Measurements from ENCODE around the gene CD274.

The CD274 gene

DNA sequence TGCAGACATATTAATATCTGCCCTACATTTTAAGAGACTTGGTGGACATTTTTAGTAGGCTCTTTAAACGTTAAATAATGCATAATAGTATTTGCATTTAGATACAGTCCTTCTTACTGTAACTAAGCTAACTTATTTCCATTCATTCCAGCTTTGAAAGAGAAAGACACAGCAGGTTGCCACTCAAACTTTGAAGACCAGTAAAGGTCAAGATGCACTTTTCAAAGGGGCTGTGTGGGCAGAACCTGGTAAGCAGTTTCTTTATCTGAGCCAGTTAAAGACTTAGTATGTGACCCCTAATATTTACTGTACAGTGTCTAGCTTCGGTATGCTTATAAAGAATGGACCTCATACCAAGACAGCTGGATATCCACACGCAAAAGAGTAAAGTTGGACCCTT, 33.4 kb upstream of the CD274 start:
- Histone ChIP-seq H3K27ac (replicated peaks) (no peak overlapping the region), H3K4me3 (replicated peaks; ENCODE audit: insufficient read depth, low read length) (no peak overlapping the region), H3K27me3 (ENCODE audit: insufficient read depth, poor library complexity, severe bottlenecking) (no peaks in the 10 kb centered on the region)
- no peak for DNase-seq (ENCODE audit: low read depth in 1 of 2, low spot score in 1 of 2)
- TF ChIP-seq, protein P1, sequence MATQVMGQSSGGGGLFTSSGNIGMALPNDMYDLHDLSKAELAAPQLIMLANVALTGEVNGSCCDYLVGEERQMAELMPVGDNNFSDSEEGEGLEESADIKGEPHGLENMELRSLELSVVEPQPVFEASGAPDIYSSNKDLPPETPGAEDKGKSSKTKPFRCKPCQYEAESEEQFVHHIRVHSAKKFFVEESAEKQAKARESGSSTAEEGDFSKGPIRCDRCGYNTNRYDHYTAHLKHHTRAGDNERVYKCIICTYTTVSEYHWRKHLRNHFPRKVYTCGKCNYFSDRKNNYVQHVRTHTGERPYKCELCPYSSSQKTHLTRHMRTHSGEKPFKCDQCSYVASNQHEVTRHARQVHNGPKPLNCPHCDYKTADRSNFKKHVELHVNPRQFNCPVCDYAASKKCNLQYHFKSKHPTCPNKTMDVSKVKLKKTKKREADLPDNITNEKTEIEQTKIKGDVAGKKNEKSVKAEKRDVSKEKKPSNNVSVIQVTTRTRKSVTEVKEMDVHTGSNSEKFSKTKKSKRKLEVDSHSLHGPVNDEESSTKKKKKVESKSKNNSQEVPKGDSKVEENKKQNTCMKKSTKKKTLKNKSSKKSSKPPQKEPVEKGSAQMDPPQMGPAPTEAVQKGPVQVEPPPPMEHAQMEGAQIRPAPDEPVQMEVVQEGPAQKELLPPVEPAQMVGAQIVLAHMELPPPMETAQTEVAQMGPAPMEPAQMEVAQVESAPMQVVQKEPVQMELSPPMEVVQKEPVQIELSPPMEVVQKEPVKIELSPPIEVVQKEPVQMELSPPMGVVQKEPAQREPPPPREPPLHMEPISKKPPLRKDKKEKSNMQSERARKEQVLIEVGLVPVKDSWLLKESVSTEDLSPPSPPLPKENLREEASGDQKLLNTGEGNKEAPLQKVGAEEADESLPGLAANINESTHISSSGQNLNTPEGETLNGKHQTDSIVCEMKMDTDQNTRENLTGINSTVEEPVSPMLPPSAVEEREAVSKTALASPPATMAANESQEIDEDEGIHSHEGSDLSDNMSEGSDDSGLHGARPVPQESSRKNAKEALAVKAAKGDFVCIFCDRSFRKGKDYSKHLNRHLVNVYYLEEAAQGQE (IDR thresholded peaks at IDR 0.05; ENCODE audit: insufficient replicate concordance, low read depth): no peak
- TF ChIP-seq, protein P2, sequence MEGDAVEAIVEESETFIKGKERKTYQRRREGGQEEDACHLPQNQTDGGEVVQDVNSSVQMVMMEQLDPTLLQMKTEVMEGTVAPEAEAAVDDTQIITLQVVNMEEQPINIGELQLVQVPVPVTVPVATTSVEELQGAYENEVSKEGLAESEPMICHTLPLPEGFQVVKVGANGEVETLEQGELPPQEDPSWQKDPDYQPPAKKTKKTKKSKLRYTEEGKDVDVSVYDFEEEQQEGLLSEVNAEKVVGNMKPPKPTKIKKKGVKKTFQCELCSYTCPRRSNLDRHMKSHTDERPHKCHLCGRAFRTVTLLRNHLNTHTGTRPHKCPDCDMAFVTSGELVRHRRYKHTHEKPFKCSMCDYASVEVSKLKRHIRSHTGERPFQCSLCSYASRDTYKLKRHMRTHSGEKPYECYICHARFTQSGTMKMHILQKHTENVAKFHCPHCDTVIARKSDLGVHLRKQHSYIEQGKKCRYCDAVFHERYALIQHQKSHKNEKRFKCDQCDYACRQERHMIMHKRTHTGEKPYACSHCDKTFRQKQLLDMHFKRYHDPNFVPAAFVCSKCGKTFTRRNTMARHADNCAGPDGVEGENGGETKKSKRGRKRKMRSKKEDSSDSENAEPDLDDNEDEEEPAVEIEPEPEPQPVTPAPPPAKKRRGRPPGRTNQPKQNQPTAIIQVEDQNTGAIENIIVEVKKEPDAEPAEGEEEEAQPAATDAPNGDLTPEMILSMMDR (IDR thresholded peaks at IDR 0.05; ENCODE audit: insufficient read depth, low read length): no peak
- no peak for TF ChIP-seq POLR2AphosphoS5 (IDR thresholded peaks at IDR 0.05; ENCODE audit: low read depth)
- TF ChIP-seq GABPA (IDR thresholded peaks at IDR 0.05; ENCODE audit: low read depth): no peak

DNA sequence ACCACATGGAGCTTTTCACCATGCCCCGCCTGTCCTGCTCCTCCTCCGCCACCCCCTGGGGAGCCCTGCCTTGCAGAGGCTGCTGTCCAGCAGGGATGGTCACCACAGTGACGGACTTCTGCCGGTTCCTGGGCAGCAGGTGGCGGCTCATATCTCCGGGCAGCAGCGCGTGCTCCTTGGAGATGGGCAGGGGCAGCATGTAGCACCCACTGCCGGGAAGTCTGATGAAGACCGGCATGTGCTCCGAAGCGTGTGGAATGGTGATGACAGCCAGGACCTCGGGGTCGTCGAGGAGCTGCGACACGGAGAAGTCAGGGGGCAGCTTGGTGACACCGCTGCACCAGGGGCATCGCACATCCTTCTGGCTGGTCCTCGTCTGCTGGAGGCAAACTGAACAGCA, 31.9 kb upstream of the CD274 start:
- Histone ChIP-seq H3K27ac (replicated peaks) (no peak overlapping the region), H3K27me3 (ENCODE audit: insufficient read depth, poor library complexity, severe bottlenecking) (no peaks in the 10 kb centered on the region), H3K4me3 (replicated peaks; ENCODE audit: insufficient read depth, low read length) (no peak overlapping the region)
- DNase-seq (ENCODE audit: low read depth in 1 of 2, low spot score in 1 of 2): no peak
- TF ChIP-seq GABPA (IDR thresholded peaks at IDR 0.05; ENCODE audit: low read depth) (no peak), SPI1 (IDR thresholded peaks at IDR 0.05; ENCODE audit: borderline replicate concordance, low read depth) (no peak), POLR2AphosphoS5 (IDR thresholded peaks at IDR 0.05; ENCODE audit: low read depth) (no peak)
- TF ChIP-seq, protein P2 (IDR thresholded peaks at IDR 0.05; ENCODE audit: insufficient read depth, low read length): no peak
- TF ChIP-seq, protein P1 (IDR thresholded peaks at IDR 0.05; ENCODE audit: insufficient replicate concordance, low read depth): no peak

DNA sequence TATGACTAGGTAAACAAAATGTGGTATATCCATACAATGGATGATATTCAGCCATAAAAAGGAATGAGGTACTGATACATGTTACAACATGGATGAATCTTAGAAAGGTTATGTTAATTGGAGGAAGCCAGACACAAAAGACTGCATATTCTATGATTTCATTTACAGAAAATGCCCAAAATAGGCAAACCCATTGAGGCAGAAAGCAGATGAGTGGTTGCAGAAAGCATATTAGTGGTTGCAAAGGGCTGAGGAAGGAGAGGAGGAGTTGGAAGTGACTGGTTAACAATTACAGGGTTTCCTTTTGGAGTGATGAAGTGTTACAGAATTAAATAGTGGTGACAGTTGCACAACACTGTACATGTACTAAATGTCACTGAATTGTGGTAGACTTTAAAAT, 30.4 kb upstream of the CD274 start:
- Histone ChIP-seq H3K27ac (replicated peaks) (no peak overlapping the region), H3K27me3 (ENCODE audit: insufficient read depth, poor library complexity, severe bottlenecking) (no peaks in the 10 kb centered on the region), H3K4me3 (replicated peaks; ENCODE audit: insufficient read depth, low read length) (no peak overlapping the region)
- TF ChIP-seq SPI1 (IDR thresholded peaks at IDR 0.05; ENCODE audit: borderline replicate concordance, low read depth) (no peak), POLR2AphosphoS5 (IDR thresholded peaks at IDR 0.05; ENCODE audit: low read depth) (no peak), GABPA (IDR thresholded peaks at IDR 0.05; ENCODE audit: low read depth) (no peak)
- TF ChIP-seq, protein P1 (IDR thresholded peaks at IDR 0.05; ENCODE audit: insufficient replicate concordance, low read depth): no peak
- no peak for DNase-seq (ENCODE audit: low read depth in 1 of 2, low spot score in 1 of 2)

DNA sequence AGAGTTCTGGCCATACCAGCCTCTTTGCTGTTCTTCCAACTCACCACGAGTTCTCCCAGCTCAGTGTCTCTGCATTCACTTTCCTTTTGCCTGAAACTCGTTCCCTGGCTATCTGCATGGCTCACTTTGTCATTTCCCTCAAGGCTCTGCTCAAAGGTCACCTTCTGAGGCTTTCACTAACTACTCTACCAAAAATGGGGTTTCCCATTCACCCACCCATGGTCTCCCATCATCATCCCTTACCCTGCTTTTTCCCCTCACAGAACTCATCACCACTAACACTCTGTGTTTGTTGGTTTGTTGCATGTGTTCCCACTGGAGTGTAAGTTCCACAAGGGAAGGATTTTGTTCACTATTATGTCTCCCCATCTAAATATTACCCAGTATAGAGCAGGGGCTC, 29.2 kb upstream of the CD274 start:
- no peak for DNase-seq (ENCODE audit: low read depth in 1 of 2, low spot score in 1 of 2)
- Histone ChIP-seq H3K27me3 (ENCODE audit: insufficient read depth, poor library complexity, severe bottlenecking) (no peaks in the 10 kb centered on the region), H3K27ac (replicated peaks) (no peak overlapping the region), H3K4me3 (replicated peaks; ENCODE audit: insufficient read depth, low read length) (no peak overlapping the region)
- TF ChIP-seq, protein P2 (IDR thresholded peaks at IDR 0.05; ENCODE audit: insufficient read depth, low read length): no peak
- TF ChIP-seq POLR2AphosphoS5 (IDR thresholded peaks at IDR 0.05; ENCODE audit: low read depth) (no peak), SPI1 (IDR thresholded peaks at IDR 0.05; ENCODE audit: borderline replicate concordance, low read depth) (no peak)
- TF ChIP-seq, protein P1 (IDR thresholded peaks at IDR 0.05; ENCODE audit: insufficient replicate concordance, low read depth): no peak

Measured in HL-60 (cell line).